HG03565 (cell line): ENCODE data around the gene ADD3.
"Not testable (repeated sequence)": the region's sequence is repeated elsewhere in the genome, so short reads cannot be mapped to it uniquely, and the experiment has no call there.

ENCODE experiments used
- ATAC-seq: cut with Tn5 transposase; IDR thresholded peaks from one replicate; pipeline ENCODE4 v1.9.1; 2021; ENCODE audit warnings: mild to moderate bottlenecking, moderate library complexity; ENCODE audit not compliant: unreplicated experiment

Gene ADD3

DNA sequence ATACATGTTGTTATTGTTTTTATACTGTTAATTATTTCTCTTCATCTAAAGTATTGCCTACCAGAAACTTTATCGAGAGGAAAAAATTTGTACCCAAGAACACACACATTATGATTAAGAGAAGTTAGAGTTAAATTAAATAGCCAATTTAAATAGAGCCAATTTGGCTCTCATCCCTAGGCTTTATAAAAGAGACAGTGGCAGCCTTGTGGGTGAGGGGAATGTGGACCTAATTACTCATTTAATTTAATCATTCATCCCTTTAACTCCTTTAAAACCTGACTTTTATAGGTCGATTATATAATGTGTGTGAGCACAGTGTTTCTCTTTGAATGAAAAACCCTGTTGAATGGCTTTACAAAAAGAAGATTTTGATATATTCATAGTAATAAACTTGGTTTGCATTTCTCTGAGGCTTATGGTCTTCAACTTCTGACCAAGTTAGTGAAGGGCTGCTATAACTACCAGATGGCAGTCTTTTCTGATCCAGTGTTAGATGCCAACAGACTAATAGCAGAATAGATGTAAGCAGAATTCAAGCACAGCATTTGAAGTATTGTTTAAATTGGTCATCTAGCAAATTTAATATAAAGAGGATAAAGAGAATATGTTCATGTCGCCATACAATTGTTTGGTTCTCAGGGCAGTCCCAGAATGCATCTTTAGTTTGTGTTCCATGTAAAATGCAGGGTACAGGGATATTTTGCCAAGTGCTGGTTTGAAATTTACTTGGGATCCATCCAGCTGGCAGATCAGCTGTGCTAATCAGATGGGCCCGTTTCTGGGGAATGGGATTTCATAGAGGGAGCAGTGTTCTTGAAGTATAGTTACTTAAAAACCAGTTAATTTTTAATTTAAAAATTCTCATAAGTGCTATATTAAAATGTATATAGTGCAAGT lies 25.3 kb downstream of the ADD3 start:
- ATAC-seq = no peak

- ATAC-seq = no peak
Observed at GRCh38 chr10:110033701-110034235, 26.0 kb downstream of the ADD3 start.

DNA sequence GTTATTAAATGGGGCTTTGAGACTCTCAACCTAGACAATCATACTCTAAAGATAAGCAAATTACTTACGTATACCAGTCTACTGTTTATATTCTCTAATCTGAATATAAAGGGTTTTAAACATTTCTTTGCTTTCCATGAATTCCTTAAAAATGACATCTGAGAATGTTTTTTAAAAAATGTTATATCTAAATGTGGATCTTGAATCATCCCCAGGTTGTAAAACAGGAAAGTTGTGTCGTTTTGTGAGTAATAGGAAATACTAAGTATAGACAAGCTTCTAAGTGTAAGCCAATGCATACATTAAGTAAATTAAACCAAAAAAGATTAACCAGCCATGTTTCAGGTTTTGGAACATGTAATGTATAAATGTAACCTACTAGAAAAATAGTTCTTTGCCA lies 26.8 kb downstream of the ADD3 start:
- no peak for ATAC-seq

DNA sequence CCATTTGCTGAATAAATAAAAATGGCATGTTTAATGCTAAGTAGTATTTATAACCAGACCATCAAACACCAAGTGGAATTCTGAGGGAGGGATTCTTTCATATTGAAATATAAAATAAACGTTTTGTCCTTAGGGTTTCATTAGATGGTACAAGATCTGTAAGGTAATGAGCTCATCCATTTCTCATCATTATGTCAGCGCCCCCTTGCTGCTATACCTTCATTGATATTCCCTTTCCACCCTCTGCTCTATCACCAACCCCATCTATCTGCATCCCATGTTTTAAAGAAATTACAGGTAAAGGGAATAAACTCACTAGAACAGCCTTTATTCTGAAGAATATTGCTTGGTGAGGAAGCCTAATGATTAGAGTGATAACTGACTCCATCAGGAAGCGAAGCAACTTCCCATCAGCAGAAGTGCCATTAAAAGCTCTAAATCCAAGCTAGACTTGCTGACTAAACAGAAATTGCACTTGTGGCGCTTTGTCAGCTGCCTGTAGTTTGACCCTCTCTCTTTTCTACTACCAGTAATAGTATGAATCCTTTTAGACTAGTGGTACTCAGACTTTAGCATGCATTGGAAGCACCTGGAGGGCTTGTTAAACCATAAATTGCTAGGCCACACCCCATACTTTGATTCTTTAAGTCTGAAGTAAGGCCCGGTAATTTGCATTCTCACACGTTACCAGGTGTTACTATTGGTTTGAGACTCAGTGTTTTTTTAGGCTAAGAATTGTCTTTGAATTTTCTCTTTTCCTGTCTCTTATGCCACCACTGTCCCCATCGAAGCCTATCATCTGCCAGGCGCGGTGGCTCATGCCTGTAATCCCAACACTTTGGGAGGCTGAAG lies 27.5 kb downstream of the ADD3 start:
- ATAC-seq = no peak

GRCh38 chr10:110036640-110037039 lies 28.9 kb downstream of the ADD3 start:
- peak; percentile 88 for ATAC-seq

DNA sequence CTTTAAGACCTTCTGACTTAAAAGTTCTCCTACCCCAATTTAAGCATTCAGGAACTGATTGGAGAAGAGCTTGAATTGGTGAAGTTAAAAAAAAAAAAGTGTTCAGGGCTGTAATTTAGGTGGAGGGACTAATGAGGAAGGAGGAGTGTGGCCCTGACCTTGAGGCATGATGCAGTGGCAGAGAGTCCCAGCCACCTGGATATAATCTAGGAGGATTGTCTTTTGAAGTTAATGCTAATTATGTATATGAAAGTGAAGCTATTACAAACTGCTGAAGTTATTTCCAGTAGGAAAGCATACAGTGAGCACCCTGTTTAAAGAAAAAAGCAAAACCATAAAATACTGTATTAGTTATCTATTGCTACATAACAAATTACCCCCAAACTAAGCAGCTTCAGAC lies 31.5 kb downstream of the ADD3 start:
- no peak for ATAC-seq

DNA sequence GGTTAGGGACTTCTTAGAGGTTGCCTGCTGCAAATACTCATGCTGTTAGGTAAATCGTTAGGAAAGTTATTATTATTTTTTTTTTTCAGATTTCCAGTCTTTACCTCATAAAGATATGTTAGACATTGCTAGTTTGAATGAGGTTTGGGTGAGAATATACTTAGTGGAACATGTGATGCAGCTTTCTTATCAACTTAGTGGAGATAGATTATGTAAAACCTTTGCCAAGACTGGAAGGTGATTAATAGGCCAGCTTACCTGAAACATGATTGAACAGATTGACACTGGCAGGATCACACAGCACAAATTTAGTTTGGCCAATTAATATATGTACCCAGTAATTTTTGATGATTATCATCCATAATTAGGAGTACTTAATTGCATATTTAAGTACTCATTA lies 32.3 kb downstream of the ADD3 start:
- no peak for ATAC-seq

DNA sequence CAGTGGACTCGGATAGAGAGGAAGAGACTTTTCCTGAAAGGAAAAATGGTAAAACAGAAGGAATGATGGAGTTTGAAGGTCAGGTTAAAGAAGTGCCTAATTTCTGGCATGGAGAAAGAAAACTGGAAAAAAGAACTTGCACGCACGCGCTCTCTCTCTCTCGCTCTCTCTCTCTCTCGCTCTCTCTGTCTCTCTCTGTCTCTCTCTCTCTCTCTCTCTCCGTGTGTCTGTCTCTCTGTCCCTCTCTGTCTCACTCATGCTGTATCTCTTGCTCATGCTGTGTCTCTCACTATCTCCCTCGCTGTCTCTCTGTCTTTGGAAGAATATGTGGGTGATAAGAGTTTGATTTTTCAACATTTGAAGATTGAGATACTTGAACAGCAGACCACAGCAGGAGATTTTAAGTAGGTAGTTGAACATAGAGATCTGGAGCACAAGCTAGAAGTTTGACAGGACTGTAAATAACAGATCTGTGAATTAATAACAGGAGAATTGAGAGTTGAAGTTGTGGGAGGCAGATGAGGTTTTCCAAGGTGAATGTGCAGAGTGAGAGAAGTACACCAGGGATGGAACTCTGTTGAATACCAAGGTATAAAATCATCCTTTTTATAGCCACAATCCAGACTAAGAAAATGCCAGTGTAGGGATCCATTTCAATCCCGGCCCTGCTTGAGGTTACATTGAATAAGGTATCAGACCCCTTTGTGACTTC lies 33.1 kb downstream of the ADD3 start:
- no peak for ATAC-seq

DNA sequence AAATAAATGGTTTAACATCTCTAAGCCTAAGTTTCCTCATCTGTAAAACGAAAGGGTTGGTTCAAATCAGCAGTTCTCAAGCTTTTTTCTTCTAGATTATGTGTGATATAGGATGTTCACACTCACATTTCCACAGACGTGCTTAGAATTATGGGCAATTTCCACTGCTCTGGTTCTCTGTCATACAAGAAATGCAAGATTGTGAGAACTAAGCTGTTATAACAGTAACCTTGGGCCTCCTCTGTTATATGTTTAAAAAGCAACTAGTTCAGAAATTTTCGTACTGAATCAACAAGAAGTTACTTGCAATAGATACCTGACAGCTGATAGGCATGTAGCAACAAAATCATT lies 33.7 kb downstream of the ADD3 start:
- ATAC-seq = no peak

GRCh38 chr10:110042181-110042580 lies 34.4 kb downstream of the ADD3 start:
- no peak for ATAC-seq

DNA sequence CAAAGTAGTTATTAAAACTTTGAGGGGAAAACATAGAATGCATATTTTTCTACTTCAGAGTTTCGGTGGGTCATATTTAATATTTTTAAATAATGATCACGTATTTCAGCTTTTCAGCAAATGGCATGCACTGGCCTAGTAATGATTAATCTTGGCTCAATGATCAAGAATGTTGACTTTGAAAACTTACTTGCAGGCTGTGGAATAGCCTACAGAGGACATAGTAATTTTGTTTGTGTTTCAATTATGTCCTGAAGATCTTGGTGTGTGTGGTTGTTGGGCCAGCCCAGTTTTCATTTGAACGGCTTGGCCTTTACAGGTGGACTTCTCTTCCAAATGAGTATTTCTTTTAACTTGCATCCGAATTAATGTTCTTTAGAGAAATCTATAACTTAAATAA lies 35.1 kb downstream of the ADD3 start:
- no peak for ATAC-seq

DNA sequence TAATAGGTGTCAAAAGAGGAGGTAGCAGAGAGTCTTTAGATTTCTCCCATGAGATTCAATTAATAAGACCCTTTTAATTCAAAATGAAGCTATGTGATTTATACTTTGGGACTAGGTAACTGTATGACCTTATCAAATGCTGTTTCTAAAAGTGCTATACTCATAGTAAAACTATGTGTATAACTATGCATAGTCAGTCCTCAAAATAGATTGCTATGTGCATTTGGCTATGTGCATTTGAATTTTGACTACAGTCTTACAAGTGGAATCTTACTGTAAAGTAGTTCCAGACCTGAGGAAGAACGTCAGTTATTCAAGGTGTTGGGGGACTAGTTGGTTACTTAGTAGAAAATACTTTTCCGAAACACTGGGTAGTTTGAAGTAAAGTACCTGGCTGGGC lies 36.9 kb downstream of the ADD3 start:
- no peak for ATAC-seq

GRCh38 chr10:110045772-110046171 lies 38.0 kb downstream of the ADD3 start:
- ATAC-seq = no peak

DNA sequence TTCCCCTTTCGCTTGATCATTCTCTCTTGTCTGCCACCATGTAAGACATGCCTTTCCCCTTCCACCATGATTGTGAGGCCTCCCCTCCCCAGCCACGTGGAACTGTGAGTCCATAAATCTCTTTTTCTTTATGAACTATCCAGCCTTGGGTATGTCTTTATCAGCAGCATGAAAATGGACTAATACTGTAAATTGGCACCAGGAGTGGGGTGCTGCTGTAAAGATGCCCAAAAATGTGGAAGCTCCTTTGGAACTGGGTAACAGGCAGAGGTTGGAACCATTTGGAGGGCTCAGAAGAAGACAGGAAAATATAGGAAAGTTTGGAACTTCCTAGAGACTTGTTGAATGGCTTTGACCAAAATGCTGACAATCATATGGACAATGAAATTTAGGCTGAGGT lies 40.4 kb downstream of the ADD3 start:
- not testable (repeated sequence) for ATAC-seq

GRCh38 chr10:110048781-110049180 lies 41.0 kb downstream of the ADD3 start:
- no peak for ATAC-seq

- ATAC-seq = not testable (repeated sequence)
Observed at GRCh38 chr10:110049889-110050591, 42.3 kb downstream of the ADD3 start.

DNA sequence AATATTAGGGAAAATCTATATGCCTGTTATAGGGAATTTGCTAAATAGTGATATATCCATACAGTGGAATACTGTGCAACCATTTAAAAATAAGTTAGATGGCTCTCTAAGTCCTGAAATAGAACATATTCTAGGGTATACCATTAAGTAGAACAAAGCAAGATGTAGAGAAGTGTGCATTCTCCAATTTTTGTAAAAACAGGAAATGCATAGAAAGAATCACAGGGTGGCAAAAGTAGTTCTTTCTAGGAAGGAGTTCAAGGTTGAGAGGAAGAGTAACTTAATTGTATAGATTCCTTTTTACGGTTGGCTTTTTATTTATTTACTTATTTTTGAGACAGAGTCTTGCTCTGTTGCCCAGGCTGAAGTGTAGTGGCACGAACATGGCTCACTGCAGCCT lies 43.7 kb downstream of the ADD3 start:
- ATAC-seq = no peak

DNA sequence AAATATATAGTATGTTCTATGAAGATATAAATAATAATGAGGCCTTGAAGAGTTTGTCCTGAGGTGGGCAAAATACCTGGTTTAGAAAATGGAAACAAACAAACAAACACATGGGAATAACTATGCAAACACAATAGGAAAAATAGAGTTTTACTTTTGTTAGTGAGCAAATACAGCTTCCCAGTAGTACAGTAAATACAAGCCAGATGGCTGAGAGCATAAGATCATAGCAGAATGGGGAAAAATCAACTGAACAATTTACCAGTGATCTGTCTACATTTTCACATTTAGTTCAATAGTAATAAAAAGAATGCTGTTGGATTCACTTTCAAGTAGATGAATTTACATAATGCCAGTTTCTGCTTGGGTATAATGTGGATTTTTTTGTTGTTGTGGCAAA lies 45.1 kb downstream of the ADD3 start:
- ATAC-seq = no peak

DNA sequence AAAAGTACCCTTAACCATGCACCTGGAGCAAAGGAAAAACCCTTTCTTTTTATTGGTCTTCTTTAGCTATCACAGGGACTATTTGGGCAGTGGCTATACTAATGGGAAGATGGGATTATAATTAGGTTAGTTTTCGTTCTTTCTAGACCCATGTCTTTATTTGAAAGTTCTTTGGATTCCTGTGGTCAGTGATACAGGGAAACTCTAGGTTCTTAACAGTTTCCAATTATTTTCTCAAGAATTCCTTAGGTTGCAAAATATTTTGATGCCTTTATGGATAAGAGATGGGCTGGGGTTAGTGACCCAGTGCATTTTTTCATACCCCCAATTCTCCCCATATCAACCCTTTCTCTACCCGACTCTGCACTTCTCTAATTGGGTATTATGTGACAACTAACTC lies 49.0 kb downstream of the ADD3 start:
- no peak for ATAC-seq

DNA sequence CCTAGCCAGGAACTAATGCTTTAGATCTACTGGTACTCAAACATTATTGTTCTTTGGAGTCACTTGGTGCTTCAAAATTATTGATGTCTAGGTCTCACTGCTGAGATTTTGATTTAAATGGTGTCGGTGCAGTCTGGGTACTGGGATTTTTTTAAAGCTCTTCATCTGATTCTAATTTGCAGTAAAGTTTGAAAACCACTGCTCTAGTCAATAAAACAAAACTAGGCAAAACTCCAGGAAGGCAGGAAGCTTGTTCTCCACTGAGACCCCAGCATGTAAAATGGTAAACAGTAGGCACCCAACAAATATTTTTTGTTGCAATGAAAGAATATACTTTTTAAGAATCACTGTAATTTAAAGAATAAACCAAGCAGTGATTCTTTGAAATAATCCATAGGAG lies 49.7 kb downstream of the ADD3 start:
- no peak for ATAC-seq

DNA sequence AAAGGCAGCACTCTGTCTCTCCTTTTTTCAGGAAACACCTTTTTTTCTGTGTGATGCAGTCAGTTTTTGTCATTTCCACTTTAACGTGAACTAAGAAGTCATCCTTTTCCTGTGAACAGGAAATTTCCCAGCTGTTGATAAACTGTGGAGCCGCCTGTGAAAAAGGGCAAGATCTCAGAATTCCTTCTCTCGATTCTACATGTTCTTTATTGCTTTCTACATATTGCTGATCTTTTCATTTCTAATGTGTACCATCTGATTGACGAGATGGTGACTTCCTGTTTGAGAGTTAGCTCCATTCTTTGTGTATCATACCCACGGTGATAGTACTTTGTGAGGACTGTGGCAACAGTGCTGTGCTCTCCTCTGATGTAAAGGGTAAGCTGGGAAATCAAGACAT lies 50.4 kb downstream of the ADD3 start:
- ATAC-seq = no peak
